GM11168 (cell line): ENCODE data around the gene GPC1.
"Not testable (repeated sequence)": the region's sequence is repeated elsewhere in the genome, so short reads cannot be mapped to it uniquely, and the experiment has no call there.

Experiments
- in situ Hi-C: fragments of 300-500 bp; cut with MboI; formaldehyde crosslinking; loops from one replicate; pipeline ENCODE4 v1.12.0; 2022; ENCODE audit warnings: low sequenced_read_pairs; ENCODE audit not compliant: unreplicated experiment

GPC1 gene

DNA sequence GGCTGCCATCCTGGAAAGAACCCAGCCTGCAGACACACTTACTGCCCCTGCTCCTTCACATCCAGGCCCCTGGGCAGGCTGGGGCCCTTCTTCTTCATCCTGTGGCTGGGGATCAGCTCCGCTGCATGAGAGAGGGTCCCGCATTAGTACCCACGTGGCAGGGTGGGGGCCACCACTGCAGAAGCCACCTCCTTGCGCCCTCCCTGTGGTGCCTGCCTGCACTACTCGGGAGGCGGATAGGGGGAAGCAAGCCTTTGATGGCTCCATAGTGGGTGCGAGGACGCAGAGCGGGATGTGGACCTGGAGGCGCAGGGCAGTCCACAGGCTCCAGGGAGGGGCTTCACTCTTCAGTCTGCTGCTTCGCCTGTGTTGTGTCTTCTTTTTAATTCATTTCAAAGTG, 46.7 kb downstream of the GPC1 start:
- in situ Hi-C loops: no loop called here

DNA sequence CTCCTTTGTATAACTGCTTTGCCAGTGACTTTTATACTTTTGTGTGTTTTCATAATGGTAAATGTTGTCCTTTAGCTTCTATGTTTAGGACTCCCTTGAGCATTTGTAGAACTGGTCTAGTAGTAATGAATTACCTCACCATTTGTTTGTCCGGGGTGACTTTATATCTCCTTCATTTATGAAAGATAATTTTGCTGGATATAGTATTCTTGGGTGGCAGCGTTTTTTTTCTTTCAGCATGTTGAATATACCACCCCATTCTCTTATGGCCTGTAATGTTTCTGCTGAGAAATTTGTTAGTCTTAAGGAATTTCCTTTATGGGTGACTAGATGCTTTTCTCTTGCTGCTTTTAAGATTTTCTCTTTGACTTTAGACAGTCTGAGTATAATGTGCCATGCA, 56.0 kb downstream of the GPC1 start:
- in situ Hi-C loops: no loop called here

DNA sequence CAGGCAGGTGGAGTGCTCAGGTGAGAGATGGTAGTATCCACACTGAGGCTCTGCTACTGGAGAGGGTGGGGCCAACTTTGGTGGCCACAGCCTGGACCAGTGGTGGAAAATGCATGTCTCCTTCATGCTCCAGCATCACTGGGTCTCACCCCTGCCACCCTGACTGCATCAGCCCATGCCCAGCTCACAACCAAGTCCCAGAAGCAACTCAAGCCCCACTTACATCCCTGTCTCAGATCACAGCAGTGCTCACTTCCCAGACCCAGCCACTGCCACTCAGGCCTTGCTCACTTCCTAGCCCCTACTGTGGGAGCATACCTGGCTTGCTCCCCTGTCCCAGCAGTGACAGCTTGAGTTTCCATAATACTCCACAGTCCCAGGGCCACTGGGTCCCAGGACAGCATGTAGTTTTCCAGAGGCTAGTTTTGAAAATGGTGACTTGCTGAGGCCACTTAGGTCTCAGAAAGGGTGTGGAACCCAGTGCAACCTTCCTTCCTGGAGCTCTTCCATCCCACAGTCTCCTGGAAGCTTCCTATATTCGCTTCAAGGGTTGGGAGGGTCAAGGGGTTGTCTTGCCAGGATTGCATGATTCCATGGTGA, 58.8 kb downstream of the GPC1 start:
- in situ Hi-C loops: no loop called here

DNA sequence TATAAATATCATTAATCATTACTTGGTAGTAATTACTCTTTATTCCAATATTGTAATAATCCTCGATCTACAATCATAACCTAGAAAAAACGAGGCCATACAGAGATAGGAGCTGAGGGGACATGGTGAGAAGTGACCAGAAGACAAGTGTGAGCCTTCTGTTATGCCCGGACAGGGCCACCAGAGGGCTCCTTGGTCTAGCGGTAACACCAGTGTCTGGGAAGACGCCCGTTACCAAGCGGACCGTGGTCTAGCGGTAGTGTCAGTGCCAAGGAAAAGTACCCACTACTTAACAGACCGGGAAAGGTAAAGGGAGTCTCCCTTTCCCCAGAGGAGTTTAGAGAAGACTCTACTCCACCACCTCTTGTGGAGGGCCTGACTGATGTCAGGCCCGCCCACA, 59.5 kb downstream of the GPC1 start:
- in situ Hi-C loops: not testable (repeated sequence)

DNA sequence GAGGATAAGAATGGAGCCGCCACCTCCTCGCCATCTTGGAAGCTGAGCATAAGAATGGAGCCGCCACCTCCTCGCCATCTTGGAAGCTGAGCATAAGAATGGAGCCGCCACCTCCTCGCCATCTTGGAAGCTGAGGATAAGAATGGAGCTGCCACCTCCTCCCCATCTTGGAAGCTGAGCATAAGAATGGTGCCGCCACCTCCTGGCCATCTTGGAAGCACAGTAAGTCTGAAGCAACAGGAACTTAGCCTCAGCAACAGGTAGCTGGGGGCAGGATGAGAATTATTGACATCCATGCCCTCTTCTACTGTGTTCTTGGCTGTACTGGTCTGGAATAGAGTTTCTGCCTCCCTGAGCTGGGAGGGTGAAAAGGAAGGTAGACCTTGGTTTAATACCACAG, 61.6 kb downstream of the GPC1 start:
- in situ Hi-C loops: not testable (repeated sequence)

DNA sequence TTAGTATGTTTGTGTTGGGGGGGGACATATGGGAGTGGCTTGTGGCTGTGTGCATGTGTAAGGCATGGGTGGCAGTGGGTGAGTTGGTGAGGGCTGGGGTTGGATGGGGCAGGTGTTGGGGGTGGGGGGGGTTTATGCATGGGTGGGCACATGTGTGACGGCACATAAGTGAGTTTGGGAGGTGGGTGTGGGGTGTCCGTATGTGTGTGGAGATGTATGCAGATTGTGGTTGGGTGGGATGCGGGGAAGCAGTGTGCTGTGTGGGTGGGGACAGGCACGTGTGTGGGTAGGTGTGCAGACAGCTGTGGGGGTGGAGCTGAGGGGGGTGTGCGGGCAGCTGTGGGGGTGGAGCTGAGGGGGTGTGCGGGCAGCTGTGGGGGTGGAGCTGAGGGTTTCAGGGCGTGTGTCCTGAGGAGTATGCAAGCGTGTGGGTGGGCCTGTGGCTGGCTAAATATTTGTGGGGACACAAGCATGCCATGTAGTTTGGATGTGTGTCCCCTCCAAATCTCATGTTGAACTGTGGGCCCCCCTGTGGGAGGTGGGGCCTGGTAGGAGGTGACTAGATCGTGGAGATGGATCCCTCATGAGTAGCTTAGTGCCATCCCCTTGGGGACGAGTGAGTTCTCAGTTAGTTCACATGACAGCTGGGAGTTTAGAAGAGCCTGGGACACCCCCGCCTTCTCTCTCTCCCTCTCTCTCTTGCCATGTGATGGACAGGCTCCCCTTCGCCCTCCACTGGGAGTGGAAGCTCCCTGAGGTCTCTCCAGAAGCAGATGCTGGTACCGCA, 62.9 kb downstream of the GPC1 start:
- in situ Hi-C loops: no loop called here

DNA sequence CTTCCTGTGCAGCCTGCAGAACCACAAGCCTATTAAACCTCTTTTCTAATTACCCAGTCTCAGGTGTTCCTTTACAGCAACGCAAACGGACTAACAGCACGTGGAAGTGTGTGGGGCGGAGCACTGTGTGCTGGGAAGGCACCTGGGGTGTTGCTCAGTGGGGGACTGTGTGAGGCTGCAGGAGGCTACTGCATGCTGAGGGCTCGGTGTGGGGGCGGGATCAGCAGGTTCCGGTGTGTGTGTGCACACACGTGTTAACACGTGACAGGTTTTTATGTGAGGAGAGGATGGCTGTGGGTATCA, 63.4 kb downstream of the GPC1 start:
- in situ Hi-C loops: no loop called here

DNA sequence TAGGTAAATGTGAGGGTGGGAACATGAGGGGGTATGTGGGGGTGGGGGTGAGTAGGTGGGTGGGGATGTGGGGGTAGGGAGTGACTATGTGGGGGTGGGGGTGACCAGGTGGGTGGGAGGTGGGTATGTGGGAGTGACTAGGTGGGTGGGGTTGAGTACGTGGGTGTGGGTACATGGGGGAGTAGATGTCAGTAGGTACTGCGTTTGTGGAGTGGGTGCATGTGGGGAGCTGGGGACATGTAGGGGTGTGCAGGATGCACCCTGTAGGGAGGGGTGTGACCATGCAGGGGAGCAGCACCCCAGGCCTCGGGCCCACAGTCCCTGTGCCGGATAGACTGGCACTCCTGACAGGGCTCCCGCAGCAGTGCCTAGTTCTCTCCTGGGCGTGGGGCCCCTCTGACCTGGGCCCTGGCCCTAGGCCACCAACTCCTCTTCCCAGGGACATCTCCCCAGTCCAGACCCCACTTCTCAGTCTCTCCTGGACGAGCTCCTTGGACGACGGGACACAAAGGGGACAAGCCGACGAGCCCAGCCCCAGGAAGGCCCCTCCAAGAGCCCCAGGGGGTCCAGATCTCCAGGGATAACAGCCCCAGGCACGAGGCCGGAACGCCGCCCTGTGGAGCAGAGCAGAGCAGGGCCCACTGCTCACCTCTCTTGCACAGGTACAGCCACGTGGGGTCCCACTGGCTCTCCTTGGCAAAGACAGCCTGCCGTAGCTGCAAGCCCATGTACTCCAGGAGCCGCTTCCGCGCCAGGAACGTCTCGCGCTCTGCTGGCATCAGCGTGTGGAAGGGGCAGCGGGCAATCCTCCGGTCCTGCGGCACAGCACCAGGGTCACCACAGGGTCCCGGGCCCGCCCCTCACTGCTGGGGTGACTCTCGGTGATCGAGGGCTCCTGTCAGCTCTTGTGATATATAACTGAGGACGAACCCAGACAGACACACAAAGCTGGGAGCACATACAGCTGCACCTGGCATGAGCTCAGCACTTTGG, 64.1 kb downstream of the GPC1 start:
- in situ Hi-C loops: no loop called here

DNA sequence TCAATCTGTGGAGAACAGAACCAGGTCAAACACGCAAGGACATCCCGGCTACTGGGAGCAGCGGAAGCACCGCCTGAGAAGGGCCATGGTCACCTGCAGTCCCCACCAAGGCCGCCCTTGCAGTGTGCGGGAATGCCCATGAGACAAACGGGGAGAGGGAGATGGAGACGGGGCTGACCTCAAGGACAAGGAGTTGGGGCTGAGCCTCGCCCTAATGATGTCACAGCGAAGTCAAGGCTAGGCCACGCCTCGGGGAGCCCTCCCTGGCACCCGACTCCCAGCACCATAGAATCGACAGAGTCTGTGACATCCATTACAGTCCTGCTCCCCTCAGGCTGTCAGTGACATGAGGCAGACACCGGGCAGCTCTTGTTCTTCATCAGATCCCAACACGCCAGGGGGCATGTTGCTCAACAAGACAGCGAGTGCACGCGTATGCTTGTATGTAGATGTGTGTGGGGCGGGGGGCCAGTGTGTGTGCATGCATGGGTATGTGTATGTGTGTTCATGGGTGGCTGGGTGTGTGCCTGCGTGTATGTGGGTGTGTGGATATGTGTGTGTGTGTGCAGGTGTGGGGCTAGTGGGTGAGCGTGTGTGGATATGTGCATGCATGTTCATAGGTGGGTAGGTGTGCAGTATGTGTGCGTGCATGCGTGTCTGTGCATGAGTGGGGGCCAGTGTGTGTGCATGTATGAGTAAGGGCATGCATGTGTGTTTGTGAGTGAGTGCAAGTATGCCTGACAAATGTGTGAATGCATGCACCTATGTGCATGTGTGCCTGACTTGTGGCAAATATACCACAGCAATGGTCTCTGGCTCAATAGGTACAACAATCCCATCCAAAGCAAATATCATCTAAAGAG, 65.3 kb downstream of the GPC1 start:
- in situ Hi-C loops: no loop called here

DNA sequence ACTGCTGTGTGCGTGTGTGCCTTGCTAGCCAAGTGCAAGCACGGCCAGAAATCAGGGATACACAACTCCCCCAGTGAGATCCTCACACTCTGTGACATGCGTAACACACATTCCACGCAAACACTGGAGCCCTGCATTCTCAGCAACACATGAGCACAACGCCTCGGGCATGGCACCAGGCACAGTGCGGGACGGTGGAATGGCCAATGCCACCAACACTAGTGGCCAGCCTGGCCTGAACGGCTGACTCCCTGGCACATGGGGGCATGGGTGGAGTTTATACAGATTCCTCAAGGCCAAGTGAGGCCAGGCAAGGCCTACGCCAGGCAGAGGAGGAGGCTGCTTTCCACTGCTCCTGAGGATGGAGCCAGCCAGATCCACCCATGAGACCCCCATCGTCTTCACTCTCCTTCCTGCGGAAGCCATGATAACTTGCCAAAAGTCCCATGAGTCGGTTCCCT, 66.1 kb downstream of the GPC1 start:
- in situ Hi-C loops: no loop called here

DNA sequence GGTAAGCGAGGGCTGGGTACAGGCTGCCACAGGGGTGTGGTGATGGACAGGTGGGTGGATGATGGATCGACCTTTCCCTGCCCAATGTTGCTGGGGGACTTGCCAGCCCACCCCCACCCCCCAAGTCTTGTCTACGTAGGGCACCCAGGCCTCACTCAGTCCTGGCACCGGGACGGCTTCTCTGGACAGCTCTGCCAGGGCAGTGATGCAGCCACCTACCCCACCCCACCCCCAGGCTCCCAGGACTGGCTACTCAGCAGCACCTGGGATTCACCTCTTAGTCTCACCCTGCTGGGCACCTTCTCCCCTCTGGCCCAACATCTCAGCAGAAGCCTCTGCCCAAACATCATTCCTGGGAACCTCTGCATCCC, 66.6 kb downstream of the GPC1 start:
- in situ Hi-C loops: no loop called here

DNA sequence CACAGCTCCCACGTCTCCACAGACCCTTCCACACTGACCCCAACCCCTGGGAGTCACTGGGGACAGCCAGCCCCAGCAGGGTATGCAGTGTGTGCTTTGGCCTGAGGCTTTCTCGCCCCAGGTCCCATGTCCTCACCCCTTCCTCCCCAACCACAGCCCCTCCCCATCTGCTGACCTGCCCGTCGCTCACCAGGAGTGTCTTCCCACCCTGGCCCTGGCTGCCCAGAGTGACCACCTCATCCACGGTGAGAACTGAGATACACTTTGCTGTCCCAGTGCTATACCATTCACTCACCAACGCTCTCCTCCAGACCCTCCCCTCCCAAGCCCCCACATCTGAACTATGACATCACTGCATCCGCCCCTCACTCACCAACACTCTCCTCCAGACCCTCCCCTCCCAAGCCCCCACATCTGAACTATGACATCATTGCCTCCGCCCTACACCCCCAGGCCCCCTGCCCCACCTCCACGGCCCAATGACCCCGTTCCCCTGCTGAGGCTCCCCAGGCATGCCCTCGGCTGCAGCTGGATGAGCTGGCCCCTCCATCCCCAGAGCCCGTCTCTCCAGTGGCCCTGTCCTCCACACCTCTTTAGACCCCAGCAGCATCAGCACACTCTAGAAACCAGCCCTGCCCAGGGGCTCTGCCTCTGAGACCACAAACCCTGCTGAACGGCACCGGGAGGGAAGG, 67.1 kb downstream of the GPC1 start:
- in situ Hi-C loops: no loop called here

DNA sequence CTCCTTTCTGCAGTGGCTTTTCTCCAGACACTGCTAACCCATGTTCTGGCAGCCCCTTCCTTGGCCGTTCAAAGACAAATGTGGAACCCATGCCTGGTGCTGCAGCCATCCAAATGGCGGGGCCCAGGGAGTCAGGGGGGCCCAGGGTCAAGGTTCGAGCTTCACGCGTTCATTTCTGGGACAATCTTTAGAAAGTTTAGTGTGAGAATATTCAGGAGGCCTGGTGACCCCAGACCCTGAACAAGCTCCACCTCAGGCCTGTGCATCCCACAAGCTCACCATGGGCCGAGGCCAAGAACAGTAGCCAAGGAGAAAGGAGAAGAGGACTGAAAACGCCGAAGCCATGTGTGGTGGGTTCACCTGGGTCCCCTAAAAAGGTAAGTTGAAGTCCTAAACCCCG, 67.9 kb downstream of the GPC1 start:
- in situ Hi-C loops: no loop called here

DNA sequence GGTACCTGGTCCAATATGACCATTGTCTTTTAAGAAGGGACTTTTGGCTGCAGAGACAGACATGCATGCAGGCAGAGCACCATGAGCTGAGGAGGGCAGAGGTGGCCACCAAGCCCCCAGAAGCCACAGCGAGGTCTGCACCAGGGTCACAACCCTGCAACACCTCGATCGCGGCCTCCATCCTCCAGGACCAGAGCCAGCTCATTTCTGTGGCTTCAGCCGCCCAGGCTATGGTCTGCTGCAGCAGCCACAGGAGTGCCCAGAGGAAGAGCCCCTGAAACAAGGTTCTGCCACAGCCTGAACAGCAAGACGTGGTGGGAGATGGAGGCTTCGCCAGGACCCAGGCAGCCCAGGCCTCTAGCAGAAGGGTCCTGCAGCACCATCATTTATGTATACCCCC, 68.4 kb downstream of the GPC1 start:
- in situ Hi-C loops: no loop called here

DNA sequence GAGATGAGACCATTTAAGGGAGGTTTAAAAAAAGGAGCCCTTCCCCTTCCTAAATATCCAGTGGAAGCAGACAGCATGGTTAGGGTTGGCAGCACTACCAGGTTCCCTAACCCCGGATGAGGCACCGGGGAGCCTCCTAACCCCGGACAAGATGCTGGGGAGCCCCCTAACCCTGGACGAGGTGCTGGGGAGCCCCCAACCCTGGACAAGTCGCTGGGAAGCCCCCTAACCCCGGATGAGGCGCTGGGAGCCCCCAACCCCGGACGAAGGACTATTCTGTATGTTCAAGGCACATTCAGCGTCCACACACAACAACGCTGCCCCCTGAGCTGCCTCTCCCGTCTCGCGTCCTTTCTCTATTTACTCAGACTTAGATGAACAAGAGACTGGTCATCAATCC, 70.4 kb downstream of the GPC1 start:
- in situ Hi-C loops: no loop called here

DNA sequence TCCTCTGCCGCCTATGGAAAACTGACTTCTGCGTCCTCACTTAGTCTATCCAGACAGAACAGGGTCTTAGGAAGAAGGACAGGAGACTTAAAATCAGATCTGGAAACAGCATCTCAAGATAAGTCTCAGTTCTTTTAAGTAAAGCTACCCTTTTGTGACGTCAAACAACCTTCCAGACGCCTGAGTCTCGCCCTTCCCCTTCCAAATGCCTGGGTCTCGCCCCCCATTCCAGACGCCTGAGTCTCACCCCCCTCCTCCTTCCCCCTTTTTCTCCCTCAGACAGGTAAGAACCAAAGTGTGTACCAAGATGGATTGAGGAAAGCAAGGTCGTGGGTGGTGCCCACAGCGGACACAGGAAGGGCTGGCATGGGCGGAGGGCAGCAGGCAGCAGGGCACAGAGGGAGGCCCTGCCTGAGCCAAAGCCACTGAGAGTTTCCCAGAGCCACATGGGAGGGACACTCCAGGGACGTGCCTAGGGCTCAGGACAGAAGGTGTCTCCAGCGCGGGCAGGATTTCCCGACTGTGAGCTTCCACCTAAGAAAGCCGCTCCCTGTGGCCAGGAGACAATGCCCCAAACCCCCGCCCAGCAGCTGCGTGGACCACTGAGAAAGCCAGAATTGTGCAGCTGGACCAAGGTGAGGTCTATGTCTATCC, 71.1 kb downstream of the GPC1 start:
- in situ Hi-C loops: no loop called here

DNA sequence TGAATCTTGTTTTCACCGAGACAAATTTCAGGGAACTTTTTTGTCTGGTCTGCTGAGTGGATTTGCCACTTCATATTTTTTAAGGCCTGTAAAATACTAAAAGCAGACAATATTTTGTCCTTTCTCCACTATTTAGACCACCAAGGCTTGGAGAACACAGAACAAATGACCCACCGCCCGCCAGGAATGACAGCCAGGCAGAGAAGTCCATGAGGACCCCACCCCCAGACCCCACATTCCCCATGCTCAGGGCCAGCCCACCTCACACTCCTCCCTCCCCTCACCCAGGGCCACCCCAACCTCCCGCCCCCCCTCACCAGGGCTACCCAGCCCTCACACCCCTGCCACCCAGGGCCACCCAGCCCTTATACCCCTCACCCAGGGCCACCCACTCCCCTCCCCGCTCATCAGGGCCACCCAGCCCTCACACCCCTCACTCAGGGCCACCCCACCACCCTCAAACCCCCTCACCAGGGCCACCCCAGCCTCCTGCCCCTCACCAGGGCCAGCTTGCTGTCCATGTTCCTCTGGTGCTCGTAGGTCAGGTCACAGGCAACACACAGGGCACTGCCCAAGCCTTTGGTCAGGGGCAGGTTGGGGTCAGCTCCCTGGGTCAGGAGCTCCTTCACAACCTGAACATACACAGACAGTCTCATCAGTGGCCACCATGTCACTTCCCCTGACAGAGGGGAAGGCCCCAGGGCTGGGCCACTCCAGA, 71.8 kb downstream of the GPC1 start:
- in situ Hi-C loops: no loop called here

DNA sequence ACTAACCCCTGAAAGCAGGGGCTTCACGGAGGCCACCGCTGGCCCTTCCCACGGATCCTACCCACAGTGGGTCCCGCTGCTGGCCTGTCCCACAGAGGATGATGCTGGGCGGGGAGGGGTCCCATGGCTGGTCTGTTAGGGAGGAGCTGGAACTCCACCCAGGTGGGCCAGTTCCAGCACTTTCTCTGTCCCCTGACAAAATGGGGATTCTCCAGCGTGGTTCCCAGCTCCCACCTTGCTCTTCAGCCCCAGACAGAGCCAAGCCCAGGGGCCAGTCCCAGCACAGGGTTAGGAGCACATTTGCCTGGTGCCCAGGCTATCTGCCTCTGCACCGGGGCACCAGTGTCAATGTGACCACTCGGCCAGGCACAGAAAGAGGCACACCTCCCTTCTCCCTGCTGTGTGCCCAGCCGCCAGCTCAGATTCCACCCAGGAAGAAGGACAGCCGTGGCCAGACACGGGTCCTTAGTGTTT, 72.4 kb downstream of the GPC1 start:
- in situ Hi-C loops: no loop called here
